Activated CD8-positive, alpha-beta T cell treated with anti-CD3 and anti-CD28 coated beads for 36 hours (primary cell): Measurements from ENCODE around the gene CALB2. TPM values are rescaled to one million over a fixed set of nuclear protein-coding genes. Genes with fewer than 3 reads are reported as not detected.

Experiments used
- ATAC-seq: fragments of 200-7000 bp; cut with Tn5 transposase; one replicate; pipeline ENCODE4 v1.10.0; 2021; ENCODE audit warnings: mild to moderate bottlenecking, moderate library complexity
- CTCF ChIA-PET: fragments of 350-600 bp; sonication (Branson Sonifier 250); formaldehyde crosslinking; loops from one replicate; lab custom pipeline; 2021; ENCODE audit warnings: antibody characterized with exemption; lab: Charles Lee
- POLR2A ChIA-PET: fragments of 350-600 bp; sonication (Branson Sonifier 250); formaldehyde crosslinking; loops from one replicate; lab custom pipeline; 2021; ENCODE audit warnings: antibody characterized with exemption; lab: Charles Lee
- DNase-seq: peaks from one replicate; pipeline ENCODE4 v3.0.0-alpha.2; 2020
- H3K27ac Mint-ChIP-seq: one replicate; pipeline ENCODE4 v1.8.0; 2021; ENCODE audit warnings: mild to moderate bottlenecking, mixed read lengths
- H3K27me3 Mint-ChIP-seq: one replicate; pipeline ENCODE4 v1.8.0; 2021; ENCODE audit warnings: mixed read lengths
- H3K36me3 Mint-ChIP-seq: one replicate; pipeline ENCODE4 v1.8.0; 2021; ENCODE audit warnings: low read depth, mixed read lengths
- H3K4me1 Mint-ChIP-seq: one replicate; pipeline ENCODE4 v1.8.0; 2021; ENCODE audit warnings: low read depth, mixed read lengths
- H3K4me3 Mint-ChIP-seq: one replicate; pipeline ENCODE4 v1.8.0; 2021; ENCODE audit warnings: mild to moderate bottlenecking, moderate library complexity, mixed read lengths
- H3K9me3 Mint-ChIP-seq: one replicate; pipeline ENCODE4 v1.8.0; 2021; ENCODE audit warnings: mixed read lengths
- CTCF ChIP-seq: fragments of 200-600 bp; IDR thresholded peaks from one replicate; pipeline ENCODE4 v1.8.0; 2022; ENCODE audit warnings: antibody characterized with exemption, mild to moderate bottlenecking
- intact Hi-C: fragments of 100-400 bp; cut with micrococcal nuclease; formaldehyde crosslinking; loops from one replicate; pipeline ENCODE4 v1.10.0; 2022
- total RNA-seq, 2 experiments: library from RNA; stranded (reverse); gene quantifications; one replicate each; pipeline ENCODE4 v1.2.3, GENCODE V29; 2021

Gene CALB2
- total RNA-seq, 2 experiments from 2014 or later, result not detected

GRCh38 chr16:71429581-71429980 is 71.1 kb downstream of the CALB2 start:
- intact Hi-C loops, result no loop called here
- DNase-seq (no peak), ATAC-seq (no peak)
- no peak overlapping the region for H3K27ac Mint-ChIP-seq
- no peak overlapping the region for H3K4me3 Mint-ChIP-seq
- H3K9me3 Mint-ChIP-seq, result peaks cover 2% of the 10 kb centered on the region
- ChIA-PET CTCF (interaction anchor here (1.0 to 2.7 kb wide), 4 partner anchors 16 to 135 kb away, joined by 3 to 18 read pairs (median 4); no protein-coding TSS in a partner anchor), POLR2A (interaction anchor here (0.6 to 0.8 kb wide), 2 partner anchors 33 to 136 kb away, joined by 3 read pairs; partner anchors contain the start of gene ZNF23)
- peaks cover 8% of the 10 kb centered on the region for H3K4me1 Mint-ChIP-seq
- H3K36me3 Mint-ChIP-seq, result no peaks in the 10 kb centered on the region
- TF ChIP-seq CTCF, result no peak
- peaks cover 22% of the 10 kb centered on the region for H3K27me3 Mint-ChIP-seq

- intact Hi-C loops, result no loop called here
- DNase-seq, result no peak
Observed at GRCh38 chr16:71430744-71431143, 72.2 kb downstream of the CALB2 start.

DNA sequence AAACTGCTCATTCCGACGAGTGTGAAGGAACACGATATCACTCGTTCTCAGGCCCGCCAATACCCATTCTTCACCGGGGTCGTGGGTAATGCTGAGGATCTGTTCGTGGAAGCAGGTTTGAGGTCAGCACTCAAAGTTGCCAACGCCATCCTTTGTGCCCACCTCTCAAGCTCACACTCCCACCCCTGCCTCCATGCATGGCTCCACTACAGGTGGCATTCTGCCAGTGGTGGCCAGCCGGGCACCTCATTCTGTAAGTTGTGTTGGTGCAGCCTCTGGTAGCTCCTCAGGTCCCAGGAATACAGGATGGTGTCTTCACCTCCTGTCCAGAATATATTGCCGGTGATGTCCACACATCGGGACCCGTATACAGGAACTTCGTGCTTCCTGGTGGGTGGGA is 72.7 kb downstream of the CALB2 start:
- CTCF ChIA-PET, result no interaction called here
- ATAC-seq (no peak), DNase-seq (no peak)
- intact Hi-C loops, result no loop called here
- POLR2A ChIA-PET, result interaction anchor here (1.2 kb wide), 1 partner anchor 8 kb away, joined by 3 read pairs; no protein-coding TSS in a partner anchor
- H3K4me3 Mint-ChIP-seq, result no peak overlapping the region
- H3K4me1 Mint-ChIP-seq, result peaks cover 8% of the 10 kb centered on the region
- H3K27ac Mint-ChIP-seq, result no peak overlapping the region
- peaks cover 15% of the 10 kb centered on the region for H3K27me3 Mint-ChIP-seq
- peaks cover 2% of the 10 kb centered on the region for H3K9me3 Mint-ChIP-seq
- no peak for TF ChIP-seq CTCF
- no peaks in the 10 kb centered on the region for H3K36me3 Mint-ChIP-seq

More at GRCh38 chr16:71430744-71431143, 72.2 kb downstream of the CALB2 start:
- POLR2A ChIA-PET, result interaction anchor here (1.2 kb wide), 1 partner anchor 9 kb away, joined by 3 read pairs; no protein-coding TSS in a partner anchor
- Mint-ChIP-seq H3K27ac (no peak overlapping the region), H3K9me3 (peaks cover 2% of the 10 kb centered on the region), H3K27me3 (peaks cover 15% of the 10 kb centered on the region), H3K4me1 (peaks cover 8% of the 10 kb centered on the region), H3K36me3 (no peaks in the 10 kb centered on the region), H3K4me3 (no peak overlapping the region)
- CTCF ChIA-PET, result interaction anchor here (2.7 kb wide), 1 partner anchor 18 kb away, joined by 18 read pairs; no protein-coding TSS in a partner anchor
- no peak for TF ChIP-seq CTCF
- ATAC-seq, result no peak

GRCh38 chr16:71431991-71432390 is 73.5 kb downstream of the CALB2 start:
- intact Hi-C loops, result no loop called here
- Mint-ChIP-seq H3K4me1 (peaks cover under 1% of the 10 kb centered on the region), H3K27me3 (peaks cover 7% of the 10 kb centered on the region), H3K36me3 (no peaks in the 10 kb centered on the region), H3K27ac (no peak overlapping the region), H3K9me3 (peaks cover 2% of the 10 kb centered on the region), H3K4me3 (no peak overlapping the region)
- ChIA-PET POLR2A (no interaction called here), CTCF (interaction anchor here (0.9 to 3.4 kb wide), 4 partner anchors 8 to 68 kb away, joined by 3 to 22 read pairs (median 4); no protein-coding TSS in a partner anchor)
- no peak for TF ChIP-seq CTCF
- DNase-seq (no peak), ATAC-seq (no peak)

GRCh38 chr16:71432906-71433305 is 74.4 kb downstream of the CALB2 start:
- no peak overlapping the region for H3K4me3 Mint-ChIP-seq
- no peaks in the 10 kb centered on the region for H3K4me1 Mint-ChIP-seq
- POLR2A ChIA-PET, result no interaction called here
- H3K27ac Mint-ChIP-seq, result no peak overlapping the region
- H3K27me3 Mint-ChIP-seq, result peaks cover 8% of the 10 kb centered on the region
- no peak for TF ChIP-seq CTCF
- peaks cover 2% of the 10 kb centered on the region for H3K9me3 Mint-ChIP-seq
- intact Hi-C loops, result no loop called here
- DNase-seq (no peak), ATAC-seq (no peak)
- CTCF ChIA-PET, result interaction anchor here (0.9 to 3.4 kb wide), 3 partner anchors 10 to 67 kb away, joined by 4 to 22 read pairs (median 4); no protein-coding TSS in a partner anchor
- no peaks in the 10 kb centered on the region for H3K36me3 Mint-ChIP-seq
